Activated CD8-positive, alpha-beta T cell treated with anti-CD3 and anti-CD28 coated beads for 36 hours (primary cell): Measurements from ENCODE around the gene TSPAN32. TPM values are rescaled to one million over a fixed set of nuclear protein-coding genes. Genes with fewer than 3 reads are reported as not detected.
A peak's percentile ranks its signal among the peaks of the same experiment; 100 is the strongest.

ENCODE experiments used
- ATAC-seq: fragments of 200-7000 bp; cut with Tn5 transposase; one replicate; pipeline ENCODE4 v1.10.0; 2021; ENCODE audit warnings: mild to moderate bottlenecking, moderate library complexity
- CTCF ChIA-PET: fragments of 350-600 bp; sonication (Branson Sonifier 250); formaldehyde crosslinking; loops from one replicate; lab custom pipeline; 2021; ENCODE audit warnings: antibody characterized with exemption; lab: Charles Lee
- POLR2A ChIA-PET: fragments of 350-600 bp; sonication (Branson Sonifier 250); formaldehyde crosslinking; loops from one replicate; lab custom pipeline; 2021; ENCODE audit warnings: antibody characterized with exemption; lab: Charles Lee
- DNase-seq: peaks from one replicate; pipeline ENCODE4 v3.0.0-alpha.2; 2020
- H3K27ac Mint-ChIP-seq: one replicate; pipeline ENCODE4 v1.8.0; 2021; ENCODE audit warnings: mild to moderate bottlenecking, mixed read lengths
- H3K27me3 Mint-ChIP-seq: one replicate; pipeline ENCODE4 v1.8.0; 2021; ENCODE audit warnings: mixed read lengths
- H3K36me3 Mint-ChIP-seq: one replicate; pipeline ENCODE4 v1.8.0; 2021; ENCODE audit warnings: low read depth, mixed read lengths
- H3K4me1 Mint-ChIP-seq: one replicate; pipeline ENCODE4 v1.8.0; 2021; ENCODE audit warnings: low read depth, mixed read lengths
- H3K4me3 Mint-ChIP-seq: one replicate; pipeline ENCODE4 v1.8.0; 2021; ENCODE audit warnings: mild to moderate bottlenecking, moderate library complexity, mixed read lengths
- H3K9me3 Mint-ChIP-seq: one replicate; pipeline ENCODE4 v1.8.0; 2021; ENCODE audit warnings: mixed read lengths
- CTCF ChIP-seq: fragments of 200-600 bp; IDR thresholded peaks from one replicate; pipeline ENCODE4 v1.8.0; 2022; ENCODE audit warnings: antibody characterized with exemption, mild to moderate bottlenecking
- intact Hi-C: fragments of 100-400 bp; cut with micrococcal nuclease; formaldehyde crosslinking; loops from one replicate; pipeline ENCODE4 v1.10.0; 2022
- total RNA-seq, 2 experiments: library from RNA; stranded (reverse); gene quantifications; one replicate each; pipeline ENCODE4 v1.2.3, GENCODE V29; 2021

TSPAN32 gene
- total RNA-seq, 2 experiments from 2014 or later: 3.1 to 4.9 TPM

GRCh38 chr11:2316963-2317244 lies 15.1 kb downstream of the TSPAN32 start:
- CTCF ChIA-PET: interaction anchor here (1.0 to 2.6 kb wide), 4 partner anchors 11 to 104 kb away, joined by 3 to 16 read pairs (median 4); partner anchors contain the start of gene TSSC4
- intact Hi-C loops: no loop called here
- DNase-seq: no peak
- H3K27me3 Mint-ChIP-seq: no peaks in the 10 kb centered on the region
- ATAC-seq: no peak
- peaks cover 15% of the 10 kb centered on the region for H3K4me1 Mint-ChIP-seq
- peak overlapping the region; percentile 10 for H3K27ac Mint-ChIP-seq
- no peaks in the 10 kb centered on the region for H3K9me3 Mint-ChIP-seq
- POLR2A ChIA-PET: interaction anchor here (0.9 kb wide), 1 partner anchor 98 kb away, joined by 4 read pairs; no protein-coding TSS in a partner anchor
- no peak overlapping the region for H3K4me3 Mint-ChIP-seq
- TF ChIP-seq CTCF: no peak
- no peaks in the 10 kb centered on the region for H3K36me3 Mint-ChIP-seq

- ATAC-seq (no peak), DNase-seq (no peak)
- POLR2A ChIA-PET: interaction anchor here (0.7 to 1.1 kb wide), 4 partner anchors 12 to 198 kb away, joined by 3 to 4 read pairs (median 3); no protein-coding TSS in a partner anchor
- Mint-ChIP-seq H3K9me3 (no peaks in the 10 kb centered on the region), H3K4me1 (peaks cover 15% of the 10 kb centered on the region), H3K27me3 (no peaks in the 10 kb centered on the region), H3K36me3 (no peaks in the 10 kb centered on the region), H3K4me3 (no peak overlapping the region), H3K27ac (peak overlapping the region; percentile 10)
- intact Hi-C loops: no loop called here
- TF ChIP-seq CTCF: no peak
- CTCF ChIA-PET: interaction anchor here (1.0 to 2.6 kb wide), 3 partner anchors 12 to 103 kb away, joined by 4 to 16 read pairs (median 5); no protein-coding TSS in a partner anchor
These were observed 15.7 kb downstream of the TSPAN32 start for GRCh38 chr11:2317354-2318050.

- Mint-ChIP-seq H3K9me3 (no peaks in the 10 kb centered on the region), H3K36me3 (no peaks in the 10 kb centered on the region), H3K27ac (no peak overlapping the region), H3K27me3 (no peaks in the 10 kb centered on the region), H3K4me3 (no peak overlapping the region), H3K4me1 (peaks cover 11% of the 10 kb centered on the region)
- intact Hi-C loops: no loop called here
- ATAC-seq (no peak), DNase-seq (no peak)
- CTCF ChIA-PET: interaction anchor here (1.0 to 2.6 kb wide), 3 partner anchors 12 to 103 kb away, joined by 4 to 16 read pairs (median 5); no protein-coding TSS in a partner anchor
- no peak for TF ChIP-seq CTCF
- POLR2A ChIA-PET: interaction anchor here (1.0 to 1.1 kb wide), 2 partner anchors 12 to 65 kb away, joined by 3 read pairs; no protein-coding TSS in a partner anchor
These were observed 16.3 kb downstream of the TSPAN32 start for GRCh38 chr11:2318123-2318522.

GRCh38 chr11:2318707-2319106 lies 16.9 kb downstream of the TSPAN32 start:
- Mint-ChIP-seq H3K4me1 (peaks cover 10% of the 10 kb centered on the region), H3K27ac (no peak overlapping the region), H3K36me3 (no peaks in the 10 kb centered on the region), H3K4me3 (no peak overlapping the region), H3K9me3 (no peaks in the 10 kb centered on the region), H3K27me3 (peaks cover 3% of the 10 kb centered on the region)
- intact Hi-C loops: no loop called here
- TF ChIP-seq CTCF: no peak
- ATAC-seq: no peak
- no peak for DNase-seq
- ChIA-PET CTCF (interaction anchor here (2.6 kb wide), 1 partner anchor 13 kb away, joined by 16 read pairs; no protein-coding TSS in a partner anchor), POLR2A (interaction anchor here (1.0 to 1.1 kb wide), 2 partner anchors 11 to 64 kb away, joined by 3 read pairs; no protein-coding TSS in a partner anchor)
